GM18909 (cell line): Measurements from ENCODE around the gene PRKD1.
"Not testable (repeated sequence)": the region's sequence is repeated elsewhere in the genome, so short reads cannot be mapped to it uniquely, and the experiment has no call there.

Source experiments
- ATAC-seq: cut with Tn5 transposase; IDR thresholded peaks from one replicate; pipeline ENCODE4 v1.9.1; 2021; ENCODE audit warnings: mild to moderate bottlenecking; ENCODE audit not compliant: unreplicated experiment, poor library complexity

PRKD1 gene

DNA sequence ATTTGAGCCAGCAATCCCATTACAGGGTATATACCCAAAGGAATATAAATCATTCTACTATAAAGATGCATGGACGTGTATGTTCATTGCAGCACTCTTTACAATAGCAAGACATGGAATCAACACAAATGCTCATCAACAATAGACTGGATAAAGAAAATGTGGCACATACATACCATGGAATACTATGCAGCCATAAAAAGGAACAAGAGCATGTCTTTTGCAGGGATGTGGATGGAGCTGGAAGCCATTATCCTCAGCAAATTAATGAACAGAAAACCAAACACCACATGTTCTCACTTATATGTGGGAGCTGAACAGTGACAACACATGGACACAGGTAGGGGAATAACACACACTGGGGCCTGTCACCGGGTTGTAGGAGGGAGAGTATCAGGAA is 238.1 kb downstream of the PRKD1 start:
- ATAC-seq = not testable (repeated sequence)

DNA sequence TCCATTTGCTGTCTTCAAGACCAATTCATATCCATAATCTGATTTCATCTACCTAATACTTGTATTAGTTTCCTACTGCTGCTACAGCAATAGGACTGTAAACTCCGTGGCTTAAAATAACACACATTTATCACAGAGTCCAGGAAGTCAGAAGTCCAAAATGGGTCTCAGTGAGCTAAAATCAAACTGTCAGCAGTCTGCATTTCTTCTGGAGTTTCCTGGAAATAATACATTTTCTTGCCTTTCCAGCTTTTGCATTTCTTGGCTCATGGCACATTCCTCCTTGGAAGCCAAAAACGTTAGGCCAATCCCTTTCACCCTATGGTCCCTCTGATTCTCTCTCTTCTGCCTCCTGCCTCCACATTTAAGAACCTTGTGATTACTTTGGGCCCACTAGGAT is 239.8 kb downstream of the PRKD1 start:
- ATAC-seq = no peak

- no peak for ATAC-seq
These were observed 240.4 kb downstream of the PRKD1 start for GRCh38 chr14:29687071-29687765.

DNA sequence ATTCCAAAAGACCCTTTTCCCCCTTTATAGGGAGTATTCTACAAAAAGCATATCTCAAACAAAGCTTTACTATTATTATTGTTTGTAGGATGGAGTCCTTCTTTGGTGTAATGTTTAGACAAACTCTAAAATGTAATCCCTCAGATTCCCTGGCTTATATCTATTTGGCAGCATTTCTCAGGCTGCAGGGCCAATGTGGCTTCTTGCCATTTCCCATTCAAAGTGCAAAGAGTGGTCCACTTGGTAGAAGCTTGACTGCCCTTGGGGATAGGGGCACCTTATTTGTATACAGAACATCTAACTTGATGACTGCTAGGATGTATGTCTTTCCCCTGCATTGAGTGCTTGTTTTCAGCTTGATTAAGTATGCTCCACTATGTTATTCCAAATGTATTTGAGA is 242.7 kb downstream of the PRKD1 start:
- no peak for ATAC-seq

- ATAC-seq = no peak
These were observed 244.9 kb downstream of the PRKD1 start for GRCh38 chr14:29682789-29683188.

DNA sequence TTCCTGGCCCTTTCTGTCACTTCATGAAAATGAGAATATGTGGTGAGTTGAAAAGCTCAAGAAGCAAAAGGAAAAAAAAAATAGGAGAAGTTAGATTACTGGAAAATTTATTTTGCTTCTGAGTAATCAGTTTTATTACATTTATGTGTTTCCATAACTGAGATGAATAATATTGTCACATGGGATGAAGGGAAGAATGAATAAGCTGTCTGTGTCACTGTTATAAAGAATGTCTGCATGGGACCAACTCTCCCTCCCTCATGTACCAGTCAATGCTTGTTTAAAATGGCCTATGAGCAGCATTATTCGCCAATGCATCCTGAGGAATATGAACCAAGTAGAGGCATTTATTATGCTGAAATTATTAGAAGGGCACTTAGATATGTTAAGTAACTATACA is 246.3 kb downstream of the PRKD1 start:
- no peak for ATAC-seq

GRCh38 chr14:29674566-29675285 is 252.9 kb downstream of the PRKD1 start:
- no peak for ATAC-seq

GRCh38 chr14:29672831-29673230 is 254.8 kb downstream of the PRKD1 start:
- no peak for ATAC-seq

DNA sequence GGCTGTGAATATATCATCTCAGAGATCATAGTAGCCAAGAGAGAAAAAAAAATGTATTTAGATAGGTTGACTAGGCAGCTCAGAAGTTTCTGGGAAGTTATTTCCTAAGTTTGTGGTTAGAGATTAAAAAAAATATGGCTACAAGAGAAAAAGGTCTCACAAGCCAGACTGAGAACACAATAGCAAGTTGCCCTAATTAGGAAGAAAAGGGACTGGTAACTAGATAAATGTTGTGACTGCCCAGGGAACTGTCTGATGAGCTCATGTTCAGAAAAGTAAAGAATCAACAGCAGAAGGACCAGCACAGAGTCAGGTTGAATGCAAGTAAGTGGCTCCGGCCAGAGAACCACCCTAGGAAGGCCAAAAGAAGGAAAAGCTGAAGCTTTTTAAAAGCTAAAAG is 256.6 kb downstream of the PRKD1 start:
- ATAC-seq = no peak

DNA sequence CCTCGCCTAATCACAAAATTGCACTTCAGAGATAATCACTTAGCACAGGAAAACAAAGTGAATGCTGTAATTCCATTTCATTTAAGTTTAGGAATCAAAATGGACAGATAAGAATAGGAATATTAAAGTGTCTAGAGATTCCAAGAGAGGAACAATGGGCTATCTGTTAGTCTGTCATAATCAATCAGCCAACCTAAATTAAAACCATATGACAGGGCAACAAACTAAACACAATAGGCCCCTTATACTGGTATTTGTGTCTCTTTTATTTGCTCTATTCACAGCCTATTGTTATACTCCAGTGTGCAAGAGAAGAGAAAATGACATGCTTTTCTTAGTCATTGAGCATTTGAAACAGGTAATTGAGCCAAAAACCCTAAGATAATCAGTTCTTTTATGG is 259.4 kb downstream of the PRKD1 start:
- no peak for ATAC-seq

GRCh38 chr14:29664515-29664914 is 263.1 kb downstream of the PRKD1 start:
- no peak for ATAC-seq

GRCh38 chr14:29663281-29663801 is 264.3 kb downstream of the PRKD1 start:
- ATAC-seq = no peak

GRCh38 chr14:29654901-29655550 is 272.6 kb downstream of the PRKD1 start:
- ATAC-seq = no peak

- ATAC-seq = no peak
These were observed 274.3 kb downstream of the PRKD1 start for GRCh38 chr14:29653303-29653702.

DNA sequence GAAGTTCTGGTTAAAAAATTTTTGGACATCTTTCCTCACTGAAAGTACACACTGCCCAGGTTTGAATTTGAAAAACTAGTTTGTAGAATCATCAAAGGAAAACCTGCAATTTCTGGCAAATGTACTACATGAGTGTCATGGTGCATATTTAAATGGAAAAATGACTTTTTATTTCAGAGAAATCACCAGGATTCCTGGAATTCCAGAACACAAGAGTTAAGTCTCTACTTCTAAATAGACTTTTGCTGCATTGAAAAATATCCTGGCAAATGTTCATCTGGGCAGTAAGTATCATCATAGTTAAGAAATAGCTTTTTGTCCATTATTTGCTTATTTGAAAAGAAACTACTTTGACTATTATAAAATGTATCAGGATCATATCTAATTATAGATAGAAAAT is 275.1 kb downstream of the PRKD1 start:
- ATAC-seq = no peak

- no peak for ATAC-seq
These were observed 276.9 kb downstream of the PRKD1 start for GRCh38 chr14:29650554-29651269.

DNA sequence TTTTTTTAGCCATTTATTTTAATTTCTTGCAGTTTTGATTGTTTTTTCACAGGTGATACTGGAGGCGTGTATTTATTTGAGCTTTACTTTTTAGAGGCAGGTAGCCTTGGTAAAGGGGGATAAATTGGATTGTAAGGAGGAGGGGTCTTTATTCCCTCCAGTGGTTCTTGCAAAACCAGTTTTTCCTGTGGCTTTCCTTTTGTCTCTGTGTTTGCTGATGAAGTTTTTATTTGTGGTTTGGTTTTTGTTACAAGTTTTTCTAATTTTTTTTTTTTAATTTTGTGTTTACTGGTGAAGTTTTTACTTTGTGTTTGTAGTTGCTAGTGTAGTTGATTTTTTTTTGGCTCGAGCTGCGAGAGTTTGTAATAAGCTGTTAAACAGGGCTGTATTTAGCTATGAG is 278.5 kb downstream of the PRKD1 start:
- no peak for ATAC-seq

DNA sequence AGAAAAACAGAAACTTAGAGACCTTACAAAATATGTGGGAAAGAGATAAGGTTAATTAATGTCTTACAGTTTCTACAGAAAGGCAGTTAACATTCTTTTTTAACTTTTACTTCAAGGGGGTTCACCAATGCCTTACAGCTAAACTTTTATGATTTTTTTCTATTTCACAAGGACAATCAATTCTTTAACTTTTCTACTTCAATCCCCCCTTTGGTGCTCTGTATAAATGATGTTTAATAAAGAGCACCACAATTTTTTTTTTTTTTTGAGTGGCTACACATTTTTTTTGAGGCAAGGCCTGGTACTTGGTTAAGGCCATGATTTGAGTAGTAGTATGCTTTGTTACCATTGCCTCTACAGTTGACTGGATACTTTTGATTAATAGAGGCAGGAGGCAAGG is 279.6 kb downstream of the PRKD1 start:
- ATAC-seq = no peak

DNA sequence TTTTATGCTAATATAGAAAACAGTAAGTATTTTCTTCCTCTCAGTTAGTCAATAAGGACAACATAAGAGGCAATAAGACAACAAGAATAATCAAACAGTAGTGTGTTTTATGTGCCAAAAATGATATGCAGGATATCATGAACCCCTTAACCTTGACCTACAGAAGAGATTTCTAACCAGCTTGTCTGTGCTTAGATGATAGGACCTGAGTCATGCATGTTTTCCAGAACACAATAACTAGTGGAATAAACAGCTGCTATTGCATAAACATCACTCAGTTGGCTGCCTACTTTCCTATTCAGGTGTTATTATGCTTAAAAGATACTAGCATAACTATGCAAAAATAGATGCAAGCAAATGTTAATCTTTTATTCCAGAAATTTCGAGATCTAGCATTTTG is 282.5 kb downstream of the PRKD1 start:
- ATAC-seq = no peak

GRCh38 chr14:29643433-29644211 is 284.0 kb downstream of the PRKD1 start:
- ATAC-seq = no peak
